Measurements from ENCODE around the gene URM1.

DNA sequence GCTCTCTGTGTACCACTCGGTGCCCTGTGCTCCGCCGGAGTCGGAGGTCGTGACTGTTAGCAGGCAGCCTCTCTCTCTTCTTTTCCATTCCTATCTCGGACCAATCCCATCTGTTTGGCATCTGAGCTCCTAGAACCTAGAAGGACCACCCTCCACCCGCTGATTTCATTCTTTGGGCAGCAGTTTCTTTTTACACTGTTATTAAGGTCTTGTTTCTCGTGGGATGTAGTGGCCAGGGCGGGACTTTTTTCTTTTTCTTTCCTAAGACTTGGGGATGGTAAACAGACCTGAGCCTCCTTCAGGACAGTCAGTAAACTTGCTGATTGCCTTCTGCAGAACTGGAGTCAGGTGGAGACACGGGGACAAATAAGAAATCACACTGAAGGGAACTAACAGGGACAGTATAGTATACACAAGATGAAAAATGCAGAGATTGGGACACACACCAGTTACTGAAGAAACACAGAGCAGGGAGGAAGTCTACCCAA lies 500 bp downstream of the URM1 start:
- TF ChIP-seq, protein P1, sequence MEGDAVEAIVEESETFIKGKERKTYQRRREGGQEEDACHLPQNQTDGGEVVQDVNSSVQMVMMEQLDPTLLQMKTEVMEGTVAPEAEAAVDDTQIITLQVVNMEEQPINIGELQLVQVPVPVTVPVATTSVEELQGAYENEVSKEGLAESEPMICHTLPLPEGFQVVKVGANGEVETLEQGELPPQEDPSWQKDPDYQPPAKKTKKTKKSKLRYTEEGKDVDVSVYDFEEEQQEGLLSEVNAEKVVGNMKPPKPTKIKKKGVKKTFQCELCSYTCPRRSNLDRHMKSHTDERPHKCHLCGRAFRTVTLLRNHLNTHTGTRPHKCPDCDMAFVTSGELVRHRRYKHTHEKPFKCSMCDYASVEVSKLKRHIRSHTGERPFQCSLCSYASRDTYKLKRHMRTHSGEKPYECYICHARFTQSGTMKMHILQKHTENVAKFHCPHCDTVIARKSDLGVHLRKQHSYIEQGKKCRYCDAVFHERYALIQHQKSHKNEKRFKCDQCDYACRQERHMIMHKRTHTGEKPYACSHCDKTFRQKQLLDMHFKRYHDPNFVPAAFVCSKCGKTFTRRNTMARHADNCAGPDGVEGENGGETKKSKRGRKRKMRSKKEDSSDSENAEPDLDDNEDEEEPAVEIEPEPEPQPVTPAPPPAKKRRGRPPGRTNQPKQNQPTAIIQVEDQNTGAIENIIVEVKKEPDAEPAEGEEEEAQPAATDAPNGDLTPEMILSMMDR (IDR thresholded peaks at IDR 0.05), result peak in 1 of 6 experiments; percentile 5
- no peak for TF ChIP-seq POLR2A (IDR thresholded peaks at IDR 0.05)

Measured in upper lobe of left lung (tissue), 4 donors.